Activated T-helper 2 cell treated with anti-CD3 and anti-CD28 coated beads, Interferon-gamma antibody, Interleukin-2, Interleukin-4, amounts not matched to agents 10 μg/mL and 5 μg/mL and 100 μg/mL, durations not matched to agents 14 hours and 24 hours and 36 hours (primary cell): Measurements from ENCODE around the gene ZNF580. TPM values are rescaled to one million over a fixed set of nuclear protein-coding genes. Genes with fewer than 3 reads are reported as not detected.
A peak's percentile ranks its signal among the peaks of the same experiment; 100 is the strongest.

Experiments used
- DNase-seq: peaks from one replicate; pipeline ENCODE4 v3.0.0; 2021; ENCODE audit warnings: low spot score
- H3K27ac Mint-ChIP-seq: one replicate; pipeline ENCODE4 v1.8.0; 2021; ENCODE audit warnings: mixed read lengths
- H3K27me3 Mint-ChIP-seq: one replicate; pipeline ENCODE4 v1.8.0; 2021; ENCODE audit warnings: low read depth, mixed read lengths
- H3K36me3 Mint-ChIP-seq: one replicate; pipeline ENCODE4 v1.8.0; 2021; ENCODE audit warnings: low read depth, mixed read lengths
- H3K4me1 Mint-ChIP-seq: one replicate; pipeline ENCODE4 v1.8.0; 2021; ENCODE audit warnings: low read depth, mixed read lengths
- H3K4me3 Mint-ChIP-seq: one replicate; pipeline ENCODE4 v1.8.0; 2021; ENCODE audit warnings: low read depth, mild to moderate bottlenecking, moderate library complexity, mixed read lengths
- H3K9me3 Mint-ChIP-seq: one replicate; pipeline ENCODE4 v1.8.0; 2021; ENCODE audit warnings: mixed read lengths
- intact Hi-C: fragments of 100-400 bp; cut with micrococcal nuclease; formaldehyde crosslinking; loops from one replicate; pipeline ENCODE4 v1.15.1; 2023
- total RNA-seq: library from RNA; stranded (reverse); gene quantifications from 2 replicates; pipeline ENCODE4 v1.2.3, GENCODE V29; 2022

ZNF580 gene
- total RNA-seq, 1 donor from 2014 or later = 32.1 TPM

DNA sequence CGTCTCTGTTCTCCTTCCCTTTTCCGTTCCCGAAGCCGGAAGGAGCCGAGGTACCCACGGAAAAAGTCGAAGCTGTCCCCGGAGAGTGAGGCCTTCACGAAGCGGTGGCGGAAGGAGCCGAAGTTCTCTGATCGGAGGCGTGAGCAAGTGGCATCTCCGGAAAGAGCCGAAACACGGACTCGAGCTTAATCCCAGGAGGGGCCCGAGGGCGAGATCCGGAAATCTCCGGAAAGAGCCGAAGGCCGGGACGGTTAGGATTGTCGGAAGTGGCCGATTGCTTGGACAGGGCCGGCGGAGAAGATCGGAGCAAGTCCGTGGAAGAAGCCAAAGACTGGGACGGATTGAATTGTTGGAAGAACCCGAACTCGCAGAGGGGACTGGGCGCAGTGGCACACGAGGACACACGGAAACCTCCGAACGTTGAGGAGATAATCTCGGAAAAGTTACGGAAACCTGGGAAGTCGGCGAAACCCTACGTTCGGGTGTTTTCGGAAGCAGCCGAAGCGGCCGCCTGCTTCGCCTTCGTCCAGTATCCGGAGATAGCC is 13.6 kb downstream of the ZNF580 start:
- Mint-ChIP-seq H3K4me1 (peaks cover 26% of the 10 kb centered on the region), H3K36me3 (peaks cover 38% of the 10 kb centered on the region), H3K27ac (peak overlapping the region; percentile 99), H3K9me3 (no peaks in the 10 kb centered on the region), H3K4me3 (peak overlapping the region; percentile 91), H3K27me3 (no peaks in the 10 kb centered on the region)
- peak; percentile 99 for DNase-seq
- intact Hi-C loops = loop anchor here (1.0 to 10.0 kb wide), 3 partner anchors 11 to 660 kb away; partner anchors contain the start of genes ZNF581, ZNF865 and ZSCAN5A

DNA sequence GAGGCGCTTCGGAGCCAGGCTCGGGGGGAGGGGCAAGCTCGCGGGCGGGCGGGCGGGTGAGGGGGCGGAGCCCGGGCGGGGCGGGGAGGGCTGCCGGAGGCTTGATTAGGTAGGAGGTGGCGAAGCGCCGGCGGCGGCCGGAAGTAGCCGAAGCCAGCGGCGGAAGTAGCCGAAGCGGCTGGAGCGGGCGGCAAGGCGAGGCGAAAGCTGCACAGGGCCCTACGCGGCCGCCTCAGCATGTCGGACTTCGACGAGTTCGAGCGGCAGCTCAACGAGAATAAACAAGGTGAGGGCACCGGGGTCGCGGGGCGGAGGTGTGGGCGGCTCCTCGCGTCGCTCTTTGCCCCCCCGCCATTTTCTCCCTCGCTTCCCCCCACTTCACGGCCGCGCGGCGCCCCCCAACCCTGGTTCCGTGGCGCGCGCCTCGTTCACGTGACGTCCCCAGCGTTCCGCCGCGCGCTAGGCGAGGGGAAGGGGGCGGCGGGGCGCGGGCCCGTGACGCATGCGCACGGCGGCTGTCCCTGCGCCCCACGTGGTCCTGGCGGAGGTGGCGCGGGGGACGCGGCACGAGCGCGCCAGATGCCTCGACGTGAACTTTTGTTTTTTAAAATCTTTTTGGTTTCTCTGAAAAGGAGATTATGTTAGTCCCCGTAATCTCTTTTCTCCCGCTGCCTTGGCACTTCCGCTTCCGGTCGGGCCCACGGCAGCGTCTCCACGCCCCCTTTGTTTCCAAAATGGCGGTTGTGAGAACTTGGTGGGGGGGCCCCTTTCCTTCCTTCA is 14.3 kb downstream of the ZNF580 start, which contains the start of gene U2AF2:
TSS of gene U2AF2 (plus strand) at position 168 of the 780 bp plus-strand sequence. CDS start at position 238, 70 bp downstream.
- no peaks in the 10 kb centered on the region for H3K27me3 Mint-ChIP-seq

DNA sequence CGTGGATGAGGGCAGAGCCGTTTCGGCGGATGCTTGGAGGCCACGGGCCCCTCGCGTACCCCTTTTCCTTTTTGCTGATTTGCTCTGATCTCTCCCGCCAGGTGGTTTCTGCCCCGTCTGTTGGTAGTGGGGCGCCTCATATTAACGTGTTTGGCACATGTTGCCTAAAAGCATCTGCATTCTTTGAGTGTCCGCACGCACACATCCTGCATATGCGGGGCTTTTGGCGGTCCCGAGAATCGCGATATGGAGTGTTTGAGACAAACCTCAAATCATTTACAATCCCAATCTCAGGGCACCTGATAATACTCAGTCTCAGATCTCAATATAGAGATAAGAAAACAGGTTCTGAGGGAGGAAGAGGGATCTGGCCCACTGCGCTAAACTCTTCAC is 14.8 kb downstream of the ZNF580 start:
- DNase-seq = no peak
- intact Hi-C loops = loop anchor here (1.0 to 10.0 kb wide), 3 partner anchors 20 to 659 kb away; partner anchors contain the start of genes EPN1, ZNF865 and ZSCAN5A
- Mint-ChIP-seq H3K27ac (peak overlapping the region; percentile 99), H3K27me3 (no peaks in the 10 kb centered on the region), H3K4me3 (peak overlapping the region; percentile 96), H3K4me1 (peaks cover 27% of the 10 kb centered on the region), H3K36me3 (peaks cover 51% of the 10 kb centered on the region), H3K9me3 (no peaks in the 10 kb centered on the region)

More for the DNA sequence above, 14.3 kb downstream of the ZNF580 start, which contains the start of gene U2AF2:
- Mint-ChIP-seq H3K4me1 (peaks cover 25% of the 10 kb centered on the region), H3K9me3 (no peaks in the 10 kb centered on the region), H3K27ac (peak within 1 kb of the TSS; percentile 99), H3K36me3 (peaks cover 45% of the 10 kb centered on the region), H3K4me3 (peak within 1 kb of the TSS; percentile 96)
- peak; percentile 91 for DNase-seq
- intact Hi-C loops = loop anchor here (1.0 to 10.0 kb wide), 4 partner anchors 12 to 660 kb away; partner anchors contain the start of genes EPN1, ZNF581, ZNF865 and ZSCAN5A

DNA sequence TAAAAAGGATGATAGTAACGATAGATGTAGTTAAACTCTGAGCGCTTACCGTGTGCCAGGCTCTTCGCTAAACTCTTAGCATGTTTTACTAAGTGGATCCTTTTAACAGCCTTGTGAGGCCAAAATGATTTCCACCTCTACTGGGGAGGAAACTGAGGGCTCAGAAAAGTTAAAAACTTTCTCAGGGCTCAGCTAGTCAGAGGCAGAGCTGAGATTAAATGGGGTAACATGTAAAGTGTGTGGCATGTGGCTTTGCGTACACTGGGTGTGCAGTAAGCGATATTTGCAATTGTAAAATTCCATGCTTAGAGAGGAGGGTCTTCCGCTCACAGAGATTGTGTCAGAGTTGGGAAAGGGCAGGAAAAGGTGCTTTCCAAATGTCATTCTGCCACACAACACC is 15.8 kb downstream of the ZNF580 start:
- Mint-ChIP-seq H3K36me3 (peaks cover 56% of the 10 kb centered on the region), H3K4me3 (peak overlapping the region; percentile 96), H3K27me3 (no peaks in the 10 kb centered on the region), H3K27ac (peak overlapping the region; percentile 99), H3K4me1 (peaks cover 24% of the 10 kb centered on the region), H3K9me3 (no peaks in the 10 kb centered on the region)
- no peak for DNase-seq
- intact Hi-C loops = loop anchor here (10.0 kb wide), 1 partner anchor 658 kb away; the partner anchor contains the start of gene ZSCAN5A

DNA sequence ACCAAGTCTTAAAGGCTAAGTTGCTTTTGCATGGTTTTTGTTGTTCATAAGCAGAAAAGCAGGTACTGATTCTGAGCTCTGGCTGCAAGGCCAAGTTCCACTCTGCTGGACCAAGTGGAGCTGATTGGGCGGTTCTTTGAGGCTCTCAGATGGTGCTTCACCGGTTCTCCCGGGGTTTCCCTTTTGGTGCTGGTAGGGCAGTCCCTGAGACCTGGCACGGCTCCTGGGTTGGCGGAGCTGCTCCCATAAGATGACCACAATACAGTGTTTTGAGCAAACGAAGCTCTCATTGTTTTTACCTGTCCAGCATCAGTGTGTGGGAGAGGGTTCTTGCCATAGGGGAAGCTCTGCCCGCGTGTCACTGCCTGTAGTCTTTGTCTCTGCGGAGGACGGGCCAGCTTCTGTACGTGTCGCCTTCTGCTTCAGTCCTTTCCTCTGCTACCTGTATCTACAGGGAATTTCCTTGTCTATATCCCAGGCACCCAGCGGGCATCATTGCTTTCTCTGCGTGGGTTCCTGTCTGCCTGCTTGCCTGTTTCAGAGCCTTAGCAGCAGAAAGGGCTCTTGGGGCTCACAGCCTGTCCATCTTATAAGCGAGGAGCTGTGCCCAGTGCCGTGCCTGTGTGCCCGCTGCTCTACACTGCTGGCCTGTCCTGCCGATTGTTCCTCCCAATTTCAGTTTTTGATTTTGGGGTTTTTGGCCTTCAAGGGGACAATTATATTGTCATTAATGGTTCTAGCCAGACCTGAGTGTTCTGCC is 16.4 kb downstream of the ZNF580 start:
- Mint-ChIP-seq H3K27me3 (no peaks in the 10 kb centered on the region), H3K36me3 (peaks cover 60% of the 10 kb centered on the region), H3K4me1 (peaks cover 27% of the 10 kb centered on the region), H3K4me3 (peak overlapping the region; percentile 96), H3K9me3 (no peaks in the 10 kb centered on the region), H3K27ac (no peak overlapping the region)
- DNase-seq = no peak
- intact Hi-C loops = loop anchor here (10.0 kb wide), 1 partner anchor 658 kb away; the partner anchor contains the start of gene ZSCAN5A

DNA sequence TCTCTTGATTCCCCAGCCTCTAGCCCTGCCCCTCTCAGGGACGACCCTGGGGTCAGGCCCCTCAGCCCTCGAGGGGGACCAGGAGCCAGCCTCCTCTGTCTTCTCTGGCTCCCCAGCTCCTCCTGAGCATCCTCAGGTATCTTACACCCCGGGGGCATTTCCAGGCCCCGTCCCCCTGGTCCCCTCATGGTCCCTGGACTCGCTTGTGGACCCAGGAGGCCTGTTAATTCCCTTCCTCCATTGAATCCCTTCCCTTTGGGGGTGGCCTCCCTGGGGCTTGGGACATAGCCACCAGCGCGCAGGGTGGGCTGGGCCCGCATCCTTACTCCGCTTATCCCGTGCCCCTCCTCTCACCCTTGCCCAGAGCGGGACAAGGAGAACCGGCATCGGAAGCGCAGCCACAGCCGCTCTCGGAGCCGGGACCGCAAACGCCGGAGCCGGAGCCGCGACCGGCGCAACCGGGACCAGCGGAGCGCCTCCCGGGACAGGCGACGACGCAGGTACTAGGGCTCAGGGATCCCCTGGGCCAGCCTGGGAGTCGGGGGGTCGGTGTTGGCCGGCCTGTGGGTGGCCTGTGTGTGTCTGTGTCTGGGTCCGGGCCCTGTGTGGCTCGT is 18.2 kb downstream of the ZNF580 start:
- no peak for DNase-seq
- no peak overlapping the region for H3K27ac Mint-ChIP-seq
- peaks cover 74% of the 10 kb centered on the region for H3K36me3 Mint-ChIP-seq

DNA sequence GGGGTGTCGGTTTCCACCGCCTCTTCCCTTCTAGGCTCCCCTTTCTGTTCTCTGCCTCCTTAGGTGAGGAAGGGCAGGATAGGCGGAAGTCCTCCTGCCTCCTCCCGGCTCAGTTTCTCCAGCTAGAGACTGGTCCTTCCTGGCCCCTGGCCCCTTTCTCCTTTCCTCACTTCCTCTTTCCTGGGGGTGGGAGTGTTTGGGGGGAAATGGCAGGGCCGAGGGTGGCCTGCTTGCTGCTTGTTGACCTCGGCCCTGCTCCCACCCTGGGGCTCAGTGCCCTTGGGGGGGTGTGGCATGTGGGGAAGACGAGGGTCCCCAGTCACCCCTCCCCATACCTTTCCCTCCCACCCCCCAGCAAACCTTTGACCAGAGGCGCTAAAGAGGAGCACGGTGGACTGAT is 19.0 kb downstream of the ZNF580 start:
- Mint-ChIP-seq H3K27ac (no peak overlapping the region), H3K4me3 (no peak overlapping the region), H3K36me3 (peaks cover 82% of the 10 kb centered on the region), H3K4me1 (peaks cover 27% of the 10 kb centered on the region), H3K27me3 (no peaks in the 10 kb centered on the region), H3K9me3 (no peaks in the 10 kb centered on the region)
- DNase-seq = no peak
- intact Hi-C loops = loop anchor here (10.0 kb wide), 1 partner anchor 655 kb away; the partner anchor contains the start of gene ZSCAN5A

More for the DNA sequence above, 18.2 kb downstream of the ZNF580 start:
- Mint-ChIP-seq H3K27me3 (no peaks in the 10 kb centered on the region), H3K4me1 (peaks cover 27% of the 10 kb centered on the region), H3K9me3 (no peaks in the 10 kb centered on the region), H3K4me3 (no peak overlapping the region)
- intact Hi-C loops = loop anchor here (10.0 kb wide), 1 partner anchor 656 kb away; the partner anchor contains the start of gene ZSCAN5A

DNA sequence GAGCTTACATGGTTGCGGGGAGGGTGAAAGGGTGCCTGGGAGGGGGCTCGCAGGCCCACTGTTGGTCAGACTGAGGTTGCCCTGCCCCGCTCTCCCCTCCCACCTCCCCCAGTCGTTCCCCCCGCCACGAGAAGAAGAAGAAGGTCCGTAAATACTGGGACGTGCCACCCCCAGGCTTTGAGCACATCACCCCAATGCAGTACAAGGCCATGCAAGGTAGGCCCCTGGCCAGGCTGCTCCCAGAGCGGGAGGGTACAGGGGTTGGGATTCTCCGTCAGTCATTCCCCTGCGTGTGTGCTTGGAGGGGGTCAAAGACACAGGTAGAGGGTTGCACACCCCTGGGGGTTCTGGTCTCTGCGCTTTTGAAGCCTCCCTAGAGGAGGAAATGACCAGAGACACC is 19.6 kb downstream of the ZNF580 start:
- Mint-ChIP-seq H3K4me3 (no peak overlapping the region), H3K27me3 (no peaks in the 10 kb centered on the region), H3K9me3 (no peaks in the 10 kb centered on the region), H3K27ac (no peak overlapping the region), H3K36me3 (peaks cover 83% of the 10 kb centered on the region), H3K4me1 (peaks cover 27% of the 10 kb centered on the region)
- intact Hi-C loops = no loop called here
- no peak for DNase-seq

DNA sequence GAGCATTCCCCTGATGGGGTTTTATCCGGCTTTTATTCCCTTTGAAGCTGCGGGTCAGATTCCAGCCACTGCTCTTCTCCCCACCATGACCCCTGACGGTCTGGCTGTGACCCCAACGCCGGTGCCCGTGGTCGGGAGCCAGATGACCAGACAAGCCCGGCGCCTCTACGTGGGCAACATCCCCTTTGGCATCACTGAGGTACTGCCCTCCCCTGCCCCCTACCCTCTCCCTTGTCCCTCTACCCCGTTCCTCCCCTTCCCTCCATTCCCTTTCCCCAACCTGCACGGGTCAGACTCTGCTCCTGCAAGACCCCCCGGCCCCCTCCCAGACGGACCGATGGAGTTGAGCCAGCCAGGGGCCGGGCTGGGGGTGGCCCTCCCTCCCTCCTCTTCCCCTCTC is 20.2 kb downstream of the ZNF580 start:
- intact Hi-C loops = no loop called here
- peaks cover 24% of the 10 kb centered on the region for H3K4me1 Mint-ChIP-seq
- H3K27me3 Mint-ChIP-seq = no peaks in the 10 kb centered on the region
- no peak overlapping the region for H3K4me3 Mint-ChIP-seq
- no peak overlapping the region for H3K27ac Mint-ChIP-seq
- H3K9me3 Mint-ChIP-seq = no peaks in the 10 kb centered on the region
- DNase-seq = no peak
- peaks cover 83% of the 10 kb centered on the region for H3K36me3 Mint-ChIP-seq

DNA sequence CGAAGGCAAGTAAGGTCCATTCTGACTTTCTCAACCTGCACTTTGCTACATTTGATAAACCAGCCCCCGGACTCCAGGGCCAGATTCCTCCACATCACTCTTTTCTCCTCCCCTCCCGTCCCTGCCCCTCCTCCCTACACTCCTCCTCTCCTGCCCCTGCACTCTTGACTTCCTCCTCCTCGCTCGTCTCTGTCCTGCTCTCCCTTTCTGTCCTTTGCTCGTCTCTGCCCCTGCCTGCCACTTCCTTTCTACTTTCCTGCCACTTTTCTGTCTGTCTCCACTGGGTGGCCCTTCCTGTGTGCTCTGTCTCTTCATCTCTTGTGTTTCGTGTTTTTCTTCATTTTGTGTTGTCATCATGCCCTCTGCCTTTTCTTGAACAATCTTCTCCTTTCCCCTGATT is 21.0 kb downstream of the ZNF580 start:
- no peak overlapping the region for H3K27ac Mint-ChIP-seq
- intact Hi-C loops = no loop called here
- H3K4me1 Mint-ChIP-seq = peaks cover 21% of the 10 kb centered on the region
- H3K27me3 Mint-ChIP-seq = no peaks in the 10 kb centered on the region
- H3K9me3 Mint-ChIP-seq = no peaks in the 10 kb centered on the region
- peaks cover 84% of the 10 kb centered on the region for H3K36me3 Mint-ChIP-seq
- no peak for DNase-seq
- H3K4me3 Mint-ChIP-seq = no peak overlapping the region

DNA sequence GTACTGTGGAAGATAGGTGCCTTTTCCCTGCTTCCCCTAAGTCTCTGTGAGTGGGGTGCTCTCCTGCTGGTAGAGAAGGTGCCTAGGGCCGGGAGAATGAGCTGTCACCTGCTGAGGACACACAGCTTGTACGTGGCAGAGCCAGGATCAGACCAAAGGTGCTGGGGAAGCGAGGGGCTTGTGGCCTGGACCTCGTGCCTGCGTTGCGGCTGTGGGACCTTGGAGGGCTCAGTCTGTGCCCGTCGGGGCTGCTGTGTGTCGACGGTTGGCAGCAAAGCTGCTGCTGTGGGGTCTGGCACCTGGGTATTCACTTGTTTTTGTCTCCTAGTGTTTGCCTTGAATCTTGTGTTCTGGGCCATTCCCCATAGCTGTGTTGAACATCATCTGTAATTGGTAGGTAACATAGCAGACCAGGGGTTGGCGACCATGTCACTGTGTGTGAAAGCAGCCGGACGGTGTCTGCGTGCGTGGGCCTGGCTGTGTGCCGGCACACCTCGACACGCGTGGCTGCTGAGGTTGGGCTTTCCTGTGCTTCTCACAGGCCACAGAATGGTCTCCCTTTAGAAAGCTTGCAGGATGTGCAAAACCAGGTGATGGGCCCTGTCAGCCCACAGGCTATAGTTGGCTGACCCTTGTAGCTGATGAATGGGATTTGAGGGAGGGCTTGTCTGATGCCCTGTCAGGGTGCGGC is 23.2 kb downstream of the ZNF580 start:
- no peak for DNase-seq
- H3K9me3 Mint-ChIP-seq = no peaks in the 10 kb centered on the region
- H3K36me3 Mint-ChIP-seq = peaks cover 89% of the 10 kb centered on the region
- H3K4me3 Mint-ChIP-seq = no peak overlapping the region
- peaks cover 9% of the 10 kb centered on the region for H3K4me1 Mint-ChIP-seq
- no peaks in the 10 kb centered on the region for H3K27me3 Mint-ChIP-seq
- intact Hi-C loops = no loop called here
- H3K27ac Mint-ChIP-seq = no peak overlapping the region
